NCI-H524 treated with DMSO at 0.1 percent for 48 hours (cell line): Measurements from ENCODE around the gene TP53.

Experiments
- DNase-seq: peaks from one replicate; lab custom pipeline; 2025; lab: John Stamatoyannopoulos, UW

The TP53 gene

GRCh38 chr17:7687072-7687907 is at the start of gene TP53:
TSS of gene TP53 (minus strand) at chr17:7687490. CDS start at chr17:7676594, 10,896 bp downstream.
- peak; percentile 29 for DNase-seq

GRCh38 chr17:7732981-7733539 is 45.8 kb upstream of the TP53 start:
- DNase-seq: no peak

GRCh38 chr17:7729816-7730215 is 42.5 kb upstream of the TP53 start:
- DNase-seq: no peak

GRCh38 chr17:7727886-7728285 is 40.6 kb upstream of the TP53 start:
- DNase-seq: no peak

- no peak for DNase-seq
Measured at GRCh38 chr17:7721612-7722011, 34.3 kb upstream of the TP53 start.

GRCh38 chr17:7720125-7720524 is 32.8 kb upstream of the TP53 start:
- DNase-seq: no peak

- DNase-seq: no peak
Measured at GRCh38 chr17:7719661-7720060, 32.4 kb upstream of the TP53 start.

GRCh38 chr17:7717756-7718350 is 30.6 kb upstream of the TP53 start:
- DNase-seq: no peak

- DNase-seq: peak; percentile 56
Measured at GRCh38 chr17:7716901-7717755, 29.8 kb upstream of the TP53 start, which contains the start of gene DNAH2. TSS of gene DNAH2 (plus strand) at chr17:7717744. CDS start at chr17:7719735, 1,991 bp downstream.

- no peak for DNase-seq
Measured at GRCh38 chr17:7715936-7716886, 28.9 kb upstream of the TP53 start.

GRCh38 chr17:7714721-7715594 is 27.7 kb upstream of the TP53 start:
- no peak for DNase-seq

- DNase-seq: no peak
Measured at GRCh38 chr17:7713782-7714181, 26.5 kb upstream of the TP53 start.

GRCh38 chr17:7712111-7712771 is 25.0 kb upstream of the TP53 start:
- no peak for DNase-seq

GRCh38 chr17:7711051-7711755 is 23.9 kb upstream of the TP53 start:
- no peak for DNase-seq

- no peak for DNase-seq
Measured at GRCh38 chr17:7710301-7710700, 23.0 kb upstream of the TP53 start.

- DNase-seq: no peak
Measured at GRCh38 chr17:7709031-7709430, 21.7 kb upstream of the TP53 start.

- DNase-seq: no peak
Measured at GRCh38 chr17:7707858-7708750, 20.8 kb upstream of the TP53 start.

GRCh38 chr17:7707446-7707845 is 20.2 kb upstream of the TP53 start:
- no peak for DNase-seq
